ENCODE data around the gene USP25.

DNA sequence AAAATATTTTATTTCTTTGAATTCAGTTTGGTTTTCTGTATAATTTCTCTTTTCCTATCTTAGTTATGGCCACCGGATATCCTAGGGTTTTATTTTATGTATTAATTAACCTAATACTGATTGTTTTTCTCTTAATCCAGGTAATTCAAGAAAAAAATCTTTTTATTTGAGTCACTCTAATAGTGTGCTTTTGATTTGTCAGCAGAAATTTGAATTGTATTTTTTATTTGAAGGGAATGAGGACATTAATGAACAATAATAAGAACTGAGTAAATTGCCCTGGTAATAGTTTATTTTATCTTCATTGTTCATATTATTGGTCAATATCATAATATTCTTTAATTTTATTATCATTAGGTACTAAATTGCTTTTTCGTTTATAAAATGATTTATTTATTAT is 120.1 kb downstream of the USP25 start:
- TF ChIP-seq CBX3 (IDR thresholded peaks at IDR 0.05; ENCODE audit: low read depth) (no peak), EZH2phosphoT487 (IDR thresholded peaks at IDR 0.05; ENCODE audit: borderline replicate concordance) (no peak), POLR2A (IDR thresholded peaks at IDR 0.05; ENCODE audit: borderline replicate concordance, extremely low read depth, insufficient read depth, insufficient read length) (no peak), RAD21 (IDR thresholded peaks at IDR 0.05; ENCODE audit: low read depth) (no peak)
- TF ChIP-seq, protein P1, sequence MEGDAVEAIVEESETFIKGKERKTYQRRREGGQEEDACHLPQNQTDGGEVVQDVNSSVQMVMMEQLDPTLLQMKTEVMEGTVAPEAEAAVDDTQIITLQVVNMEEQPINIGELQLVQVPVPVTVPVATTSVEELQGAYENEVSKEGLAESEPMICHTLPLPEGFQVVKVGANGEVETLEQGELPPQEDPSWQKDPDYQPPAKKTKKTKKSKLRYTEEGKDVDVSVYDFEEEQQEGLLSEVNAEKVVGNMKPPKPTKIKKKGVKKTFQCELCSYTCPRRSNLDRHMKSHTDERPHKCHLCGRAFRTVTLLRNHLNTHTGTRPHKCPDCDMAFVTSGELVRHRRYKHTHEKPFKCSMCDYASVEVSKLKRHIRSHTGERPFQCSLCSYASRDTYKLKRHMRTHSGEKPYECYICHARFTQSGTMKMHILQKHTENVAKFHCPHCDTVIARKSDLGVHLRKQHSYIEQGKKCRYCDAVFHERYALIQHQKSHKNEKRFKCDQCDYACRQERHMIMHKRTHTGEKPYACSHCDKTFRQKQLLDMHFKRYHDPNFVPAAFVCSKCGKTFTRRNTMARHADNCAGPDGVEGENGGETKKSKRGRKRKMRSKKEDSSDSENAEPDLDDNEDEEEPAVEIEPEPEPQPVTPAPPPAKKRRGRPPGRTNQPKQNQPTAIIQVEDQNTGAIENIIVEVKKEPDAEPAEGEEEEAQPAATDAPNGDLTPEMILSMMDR (IDR thresholded peaks at IDR 0.05 in 2 of 3, conservative IDR thresholded peaks at IDR 0.05 in 1 of 3; ENCODE audit: borderline replicate concordance in 1 of 3, insufficient read depth in 1 of 3, low read depth in 2 of 3, low read length in 2 of 3) = no peak
- TF ChIP-seq, protein P2, sequence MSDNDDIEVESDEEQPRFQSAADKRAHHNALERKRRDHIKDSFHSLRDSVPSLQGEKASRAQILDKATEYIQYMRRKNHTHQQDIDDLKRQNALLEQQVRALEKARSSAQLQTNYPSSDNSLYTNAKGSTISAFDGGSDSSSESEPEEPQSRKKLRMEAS (IDR thresholded peaks at IDR 0.05) = no peak
